HCT116 (cell line): ENCODE data around the gene IL25. TPM values are rescaled to one million over a fixed set of nuclear protein-coding genes. Genes with fewer than 3 reads are reported as not detected.

Experiments used
- ATAC-seq: fragments of 200-7000 bp; cut with Tn5 transposase; 2 replicates; pipeline ENCODE4 v1.9.1; 2020; ENCODE audit warnings: mild to moderate bottlenecking, moderate library complexity
- BruUV-seq: library from RNA; stranded (reverse); fragments of 400-500 nt; replicated peaks from 2 replicates; lab custom pipeline; 2021; lab: Mats Ljungman, UMichigan
- CTCF ChIA-PET: fragments of 300-600 bp; sonication (Branson Sonifier 250); formaldehyde crosslinking; loops from one replicate; lab custom pipeline; 2021; ENCODE audit warnings: antibody characterized with exemption; lab: Charles Lee
- POLR2A ChIA-PET: fragments of 300-600, 350-600 bp; sonication (Branson Sonifier 250); formaldehyde crosslinking; loops from one replicate; lab custom pipeline; 2021; ENCODE audit warnings: antibody characterized with exemption; lab: Charles Lee
- RAD21 ChIA-PET, 2 experiments: fragments of 300-600 bp; sonication (Branson Sonifier 250); formaldehyde crosslinking; loops; one replicate each; lab custom pipeline; 2023; ENCODE audit warnings: low total read pairs in 2 of 2; ENCODE audit not compliant: uncharacterized antibody in 2 of 2, unreplicated experiment in 2 of 2, low non-redundant PET in 1 of 2; lab: Charles Lee
- DNase-seq: peaks from one replicate; pipeline ENCODE4 v3.0.0-alpha.2; 2010; ENCODE audit warnings: low read depth, low spot score
- H2AFZ ChIP-seq: fragments of 200-600 bp; shearing (Covaris generic), sonication (generic); 2 replicates; pipeline ENCODE4 v1.6.1; 2017; ENCODE audit warnings: low read depth, mixed run types, mixed read lengths, antibody characterized with exemption, low read length; ENCODE audit not compliant: poor library complexity, severe bottlenecking
- H3K27ac ChIP-seq: 2 replicates; pipeline ENCODE4 v1.5.1; 2012; ENCODE audit warnings: low read depth, low read length
- H3K27me3 ChIP-seq: fragments of 200-600 bp; sonication (generic); 2 replicates; pipeline ENCODE4 v1.6.1; 2016; ENCODE audit warnings: mixed run types, low read length, mixed read lengths; ENCODE audit not compliant: insufficient read depth
- H3K36me3 ChIP-seq, 2 experiments: fragments of 200-500 bp in 1 of 2; fragments of 200-600 bp in 1 of 2; sonication (Bioruptor generic) in 1 of 2; sonication (generic) in 1 of 2; 2 replicates each; pipeline versions ENCODE4 v1.5.1 to v1.6.1; 2014 to 2016; ENCODE audit warnings: low read length in 2 of 2, inconsistent platforms in 1 of 2, mixed read lengths in 1 of 2, mixed run types in 1 of 2; ENCODE audit not compliant: insufficient read depth in 2 of 2, control insufficient read depth in 1 of 2
- H3K4me1 ChIP-seq, 2 experiments: fragments of 200-600 bp in 1 of 2; sonication (generic) in 1 of 2; 2 replicates each; pipeline versions ENCODE4 v1.5.1 to v1.6.1; 2012 to 2017; ENCODE audit warnings: low read length in 2 of 2, inconsistent platforms in 1 of 2, mild to moderate bottlenecking in 1 of 2, mixed read lengths in 1 of 2, mixed run types in 1 of 2, moderate library complexity in 1 of 2; ENCODE audit not compliant: insufficient read depth in 2 of 2, control insufficient read depth in 1 of 2
- H3K4me2 ChIP-seq: fragments of 200-600 bp; sonication (generic); 2 replicates; pipeline ENCODE4 v1.6.1; 2017; ENCODE audit warnings: mixed run types, low read length, mixed read lengths
- H3K4me3 ChIP-seq, 2 experiments: fragments of 200-600 bp in 1 of 2; sonication (generic) in 1 of 2; replicated peaks in 1 of 2; 2 replicates each; pipeline ENCODE4 v1.5.1; 2011 to 2016; ENCODE audit warnings: low read length in 2 of 2, control low read depth in 1 of 2, low read depth in 1 of 2, mild to moderate bottlenecking in 1 of 2, mixed read lengths in 1 of 2, mixed run types in 1 of 2
- H3K79me2 ChIP-seq: fragments of 200-600 bp; sonication (generic); 2 replicates; pipeline ENCODE4 v1.6.1; 2017; ENCODE audit warnings: mild to moderate bottlenecking, mixed run types, low read length, moderate library complexity, mixed read lengths; ENCODE audit not compliant: insufficient read depth
- H3K9ac ChIP-seq: fragments of 200-600 bp; sonication (generic); 2 replicates; pipeline ENCODE4 v1.6.1; 2016; ENCODE audit warnings: low read length, mixed read lengths
- H3K9me2 ChIP-seq: fragments of 200-600 bp; sonication (generic), shearing (Covaris generic); 2 replicates; pipeline ENCODE4 v1.6.1; 2017; ENCODE audit warnings: mixed run types, mild to moderate bottlenecking, moderate library complexity; ENCODE audit not compliant: insufficient read depth
- H3K9me3 ChIP-seq, 2 experiments: fragments of 200-500 bp in 1 of 2; fragments of 200-600 bp in 1 of 2; sonication (Bioruptor generic) in 1 of 2; sonication (generic) in 1 of 2; 2 replicates each; pipeline ENCODE4 v1.6.1; 2014 to 2017; ENCODE audit warnings: low read length in 2 of 2, mixed read lengths in 2 of 2, inconsistent platforms in 1 of 2, low read depth in 1 of 2, mild to moderate bottlenecking in 1 of 2, mixed run types in 1 of 2, moderate library complexity in 1 of 2; ENCODE audit not compliant: control insufficient read depth in 1 of 2, insufficient read depth in 1 of 2
- H4K20me1 ChIP-seq: fragments of 200-600 bp; sonication (generic), shearing (Covaris generic); 2 replicates; pipeline ENCODE4 v1.6.1; 2017; ENCODE audit warnings: mixed run types, mild to moderate bottlenecking, moderate library complexity; ENCODE audit not compliant: insufficient read depth
- CTCF ChIP-seq, 3 experiments: fragments of 200-600 bp in 1 of 3; sonication (generic) in 1 of 3; IDR thresholded peaks in 2 of 3; conservative IDR thresholded peaks in 1 of 3; 2 replicates each; pipeline ENCODE4 v1.5.1; 2012 to 2017; ENCODE audit warnings: low read depth in 2 of 3, low read length in 2 of 3, antibody characterized with exemption in 1 of 3, borderline replicate concordance in 1 of 3, control low read depth in 1 of 3, mild to moderate bottlenecking in 1 of 3, mixed read lengths in 1 of 3, mixed run types in 1 of 3, moderate library complexity in 1 of 3; ENCODE audit not compliant: insufficient read depth in 1 of 3
- ELF1 ChIP-seq: IDR thresholded peaks from 2 replicates; pipeline ENCODE4 v1.6.1; 2012; ENCODE audit warnings: low read depth, borderline replicate concordance
- RAD21 ChIP-seq: IDR thresholded peaks from 2 replicates; pipeline ENCODE4 v1.6.1; 2012; ENCODE audit warnings: low read depth, mild to moderate bottlenecking
- intact Hi-C: fragments of 100-400 bp; cut with micrococcal nuclease; formaldehyde crosslinking; loops from 2 replicates; pipeline ENCODE4 v1.10.0; 2022
- total RNA-seq: library from RNA; stranded (reverse); gene quantifications from one replicate; pipeline ENCODE4 v1.2.1, GENCODE V29; 2021; ENCODE audit not compliant: unreplicated experiment

The IL25 gene
- total RNA-seq, 1 experiment from 2014 or later = not detected

GRCh38 chr14:23362200-23362599 is 10.4 kb upstream of the IL25 start:
- POLR2A ChIA-PET = no interaction called here
- no peak for DNase-seq
- CTCF ChIA-PET = interaction anchor here (1.1 to 2.8 kb wide), 3 partner anchors 35 to 242 kb away, joined by 3 to 14 read pairs (median 5); no protein-coding TSS in a partner anchor

More at GRCh38 chr14:23362200-23362599, 10.4 kb upstream of the IL25 start:
- no peaks in the 10 kb centered on the region for H3K36me3 ChIP-seq
- ATAC-seq = no peak
- no peaks in the 10 kb centered on the region for H3K9me3 ChIP-seq
- RAD21 ChIA-PET = no interaction called here
- H3K9ac ChIP-seq = no peak overlapping the region
- no peaks in the 10 kb centered on the region for H4K20me1 ChIP-seq
- no peak overlapping the region for H3K27ac ChIP-seq
- H3K4me2 ChIP-seq = no peak overlapping the region
- TF ChIP-seq RAD21 (peak; percentile 32; the same call in 1 of the 2 replicates), ELF1 (no peak), CTCF (IDR thresholded peaks at IDR 0.05 in 2 of 3, conservative IDR thresholded peaks at IDR 0.05 in 1 of 3; ENCODE audit: borderline replicate concordance in 1 of 3, insufficient read depth in 1 of 3, low read depth in 2 of 3, low read length in 2 of 3) (peak; percentile 10 to 18 (median 17); a peak in 3 of 6 replicates)
- no peak overlapping the region for H3K4me3 ChIP-seq
- no peak overlapping the region for H2AFZ ChIP-seq
- H3K27me3 ChIP-seq = 0 out of 2 replicates have a peak, but pooled peaks cover 3% of the 10 kb centered on the region
- intact Hi-C loops = no loop called here
- no peaks in the 10 kb centered on the region for H3K79me2 ChIP-seq
- BruUV-seq = no TSS peak
- no peaks in the 10 kb centered on the region for H3K4me1 ChIP-seq
- no peaks in the 10 kb centered on the region for H3K9me2 ChIP-seq
